Dedifferentiated amniotic fluid mesenchymal stem cell (primary cell): ENCODE measurements around the gene C11orf68.

Source experiments
- DNase-seq: peaks from one replicate; pipeline ENCODE4 v3.0.0-alpha.2; 2016; ENCODE audit errors: extremely low spot score

Gene C11orf68

GRCh38 chr11:65872586-65873317, 46.1 kb downstream of the C11orf68 start, which contains the start of gene EFEMP2:
EFEMP2 (minus strand) TSS chr11:65872800; CDS start chr11:65872354, 446 bp downstream.
- DNase-seq = no peak

GRCh38 chr11:65871811-65872548, 46.9 kb downstream of the C11orf68 start:
- no peak for DNase-seq

GRCh38 chr11:65870706-65871681, 47.9 kb downstream of the C11orf68 start:
- DNase-seq = no peak

- no peak for DNase-seq
Measured at GRCh38 chr11:65870307-65870658, 48.6 kb downstream of the C11orf68 start.

GRCh38 chr11:65869643-65870306, 49.1 kb downstream of the C11orf68 start:
- no peak for DNase-seq

- DNase-seq = no peak
Measured at GRCh38 chr11:65868907-65869306, 50.0 kb downstream of the C11orf68 start.

GRCh38 chr11:65868076-65868667, 50.7 kb downstream of the C11orf68 start:
- DNase-seq = no peak

- no peak for DNase-seq
Measured at GRCh38 chr11:65867284-65868071, 51.4 kb downstream of the C11orf68 start.
